HG02763 (cell line): ENCODE results near the gene C15orf61.

Experiments
- ATAC-seq: cut with Tn5 transposase; IDR thresholded peaks from one replicate; pipeline ENCODE4 v1.9.1; 2021; ENCODE audit warnings: mild to moderate bottlenecking, moderate library complexity; ENCODE audit not compliant: unreplicated experiment

The C15orf61 gene

DNA sequence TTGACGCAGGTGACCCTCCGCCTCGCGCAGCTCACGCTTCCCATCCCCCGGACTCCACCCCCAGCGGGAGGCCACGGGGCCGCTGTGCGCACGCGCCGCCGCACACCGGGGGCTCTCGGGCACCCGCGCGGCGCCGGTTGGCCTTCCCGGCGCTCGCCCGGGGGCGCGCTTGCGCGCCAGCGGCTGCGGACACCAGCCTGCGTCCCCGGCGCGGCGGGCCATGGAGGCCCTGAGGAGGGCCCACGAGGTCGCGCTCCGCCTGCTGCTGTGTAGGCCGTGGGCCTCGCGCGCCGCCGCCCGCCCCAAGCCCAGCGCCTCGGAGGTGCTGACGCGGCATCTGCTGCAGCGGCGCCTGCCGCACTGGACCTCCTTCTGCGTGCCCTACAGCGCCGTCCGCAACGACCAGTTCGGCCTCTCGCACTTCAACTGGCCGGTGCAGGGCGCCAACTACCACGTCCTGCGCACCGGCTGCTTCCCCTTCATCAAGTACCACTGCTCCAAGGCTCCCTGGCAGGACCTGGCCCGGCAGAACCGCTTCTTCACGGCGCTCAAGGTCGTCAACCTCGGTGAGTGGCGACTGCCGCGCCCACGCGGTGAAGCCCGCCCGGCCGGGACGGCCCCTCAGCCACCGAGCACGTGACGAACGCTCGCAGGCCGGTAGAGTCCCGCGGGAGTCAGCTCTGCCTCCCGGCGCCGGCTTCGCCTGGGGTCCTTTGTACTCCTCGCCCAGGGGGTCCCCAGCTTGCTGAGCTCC lies at the start of gene C15orf61:
Gene C15orf61 (plus strand): TSS at position 103 of the 754 bp plus-strand sequence. CDS start 118 bp downstream, at position 221.
- ATAC-seq = peak; percentile 73

DNA sequence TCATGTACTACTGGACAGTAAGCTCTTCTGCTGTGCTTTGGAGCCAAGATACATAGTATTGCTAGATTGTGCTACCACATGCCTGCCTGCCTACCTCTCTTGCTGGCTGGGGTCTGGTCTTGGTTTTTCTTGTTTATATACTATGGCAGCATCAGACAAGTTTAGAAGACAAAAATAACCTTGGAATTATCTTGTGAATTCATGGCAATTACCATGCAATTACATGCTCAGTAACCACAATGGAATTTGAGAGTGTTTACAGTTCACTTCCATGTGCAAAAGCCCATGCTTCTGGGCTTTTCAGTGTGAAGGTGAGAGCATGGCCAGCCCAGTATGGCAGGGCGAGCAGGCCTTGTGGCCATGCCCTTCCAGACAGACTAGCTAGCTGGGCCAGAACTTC lies 48.0 kb upstream of the C15orf61 start:
- no peak for ATAC-seq

DNA sequence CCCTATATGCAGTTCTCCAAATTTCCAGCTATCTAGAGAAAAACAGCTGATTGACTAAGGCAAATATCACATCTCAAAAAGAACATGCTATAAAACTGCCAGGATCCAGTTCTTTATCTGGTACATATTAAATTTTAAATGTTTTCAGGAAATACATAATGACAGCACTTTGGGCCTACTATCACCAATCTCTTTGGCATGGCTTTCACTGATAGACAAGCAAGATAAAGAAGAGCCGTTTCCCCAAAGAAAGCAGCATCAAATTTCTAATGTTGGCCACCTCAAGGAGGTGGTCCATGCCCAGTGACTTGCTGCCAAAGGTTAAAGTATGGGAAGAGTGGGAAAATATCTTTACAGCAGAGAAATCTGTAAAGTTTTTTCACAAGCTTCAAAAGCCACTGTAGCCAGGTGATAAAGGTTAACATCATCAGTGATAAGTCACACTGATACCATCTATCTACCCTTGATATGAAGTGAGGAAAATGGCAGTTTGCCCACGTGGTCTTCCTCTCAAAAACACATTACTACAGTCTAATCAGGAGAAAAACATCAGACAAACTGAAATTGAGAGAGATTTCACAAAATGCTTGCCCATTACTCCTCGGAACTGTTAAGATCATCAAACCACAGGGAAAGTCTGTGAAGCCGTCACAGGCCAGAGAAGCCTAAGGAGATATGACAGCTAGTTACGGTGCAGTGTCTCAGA lies 46.4 kb upstream of the C15orf61 start:
- no peak for ATAC-seq

DNA sequence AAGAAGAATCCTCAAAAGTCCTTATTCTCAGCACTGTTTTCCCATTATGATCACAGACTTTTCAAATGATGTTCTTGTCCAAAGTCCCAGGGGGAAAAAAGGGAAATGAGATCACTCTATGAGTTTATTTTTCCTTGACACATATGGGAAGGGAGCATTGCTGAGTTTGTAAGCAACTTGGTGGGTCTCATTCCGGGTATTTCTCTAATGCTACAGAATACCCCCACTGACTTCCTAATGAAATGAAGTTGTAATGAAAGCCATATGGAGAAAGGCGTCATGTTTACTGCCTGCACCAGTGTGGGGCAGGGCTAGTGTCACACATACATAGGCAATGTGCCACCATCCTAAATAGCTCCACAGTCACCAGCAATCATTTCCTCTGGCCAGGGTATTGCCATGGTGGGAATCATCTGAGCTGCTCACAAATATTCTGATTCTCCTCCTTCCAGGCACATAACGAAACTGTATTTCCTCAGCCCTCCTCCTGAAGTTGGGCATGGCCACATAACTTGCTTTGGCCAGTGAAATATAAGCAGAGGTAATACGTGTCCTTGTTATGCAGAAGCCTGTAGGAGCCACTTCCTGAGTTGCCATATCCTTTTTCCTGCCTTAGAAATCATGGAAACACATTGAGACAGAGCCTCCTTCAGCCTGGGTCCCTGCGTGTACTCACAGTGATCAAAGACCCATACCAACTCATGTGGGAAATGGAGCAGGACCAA lies 41.0 kb upstream of the C15orf61 start:
- ATAC-seq = no peak

DNA sequence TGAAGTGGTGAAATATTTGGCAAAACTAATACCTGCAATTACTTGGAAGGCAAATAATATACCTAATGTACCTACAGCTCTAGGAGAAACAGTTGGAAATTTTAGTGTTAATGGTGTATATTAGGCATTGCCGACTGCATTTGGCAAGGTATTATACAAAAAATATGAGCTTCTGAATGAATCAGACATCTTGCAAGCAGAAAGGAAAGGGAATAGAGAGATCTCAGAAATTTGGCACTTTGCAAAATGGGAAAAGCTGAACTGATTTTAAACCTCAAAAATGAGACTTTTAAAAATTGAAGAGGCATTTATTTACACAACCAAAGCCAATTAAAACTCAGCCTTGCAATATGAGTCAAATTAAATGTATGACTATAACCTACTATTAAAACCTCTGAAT lies 40.2 kb upstream of the C15orf61 start:
- no peak for ATAC-seq

DNA sequence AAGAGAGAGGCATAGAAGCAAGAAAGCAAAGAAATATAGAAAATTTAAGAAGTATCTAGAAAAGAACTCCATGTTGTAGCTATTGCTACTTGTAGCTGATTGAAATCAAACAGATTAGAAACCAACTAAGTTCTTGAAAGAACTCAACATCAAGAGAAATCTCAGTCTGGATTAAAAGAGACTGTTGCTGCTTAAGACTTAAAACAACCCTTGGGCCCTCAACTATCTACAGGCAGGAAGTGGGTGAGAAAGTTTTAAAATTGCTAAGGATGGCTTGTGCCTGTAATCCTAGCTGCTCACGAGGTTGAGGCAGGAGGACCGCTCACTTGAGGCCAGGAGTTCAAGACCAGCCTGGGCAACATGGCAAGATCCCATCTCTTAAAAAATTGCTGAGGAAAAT lies 39.3 kb upstream of the C15orf61 start:
- ATAC-seq = no peak

DNA sequence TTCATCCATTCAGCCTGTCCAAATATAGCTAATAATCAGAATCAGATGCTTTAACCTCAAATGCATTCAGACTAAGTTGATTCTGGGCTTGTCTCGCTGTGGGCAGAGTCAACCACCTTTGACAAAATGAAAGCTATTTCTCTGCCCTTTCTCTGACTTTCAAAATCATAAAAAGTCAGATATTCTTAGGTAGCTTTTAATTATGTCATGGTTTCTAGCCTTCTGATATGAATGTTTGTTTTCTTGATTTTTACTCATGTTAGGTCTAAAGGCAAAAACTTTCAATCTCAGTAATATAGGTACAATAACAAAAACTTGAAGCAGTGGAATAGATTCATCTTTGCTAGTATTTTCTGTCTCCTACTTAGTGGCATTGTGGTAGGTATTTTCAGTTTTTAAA lies 25.3 kb upstream of the C15orf61 start:
- ATAC-seq = no peak

DNA sequence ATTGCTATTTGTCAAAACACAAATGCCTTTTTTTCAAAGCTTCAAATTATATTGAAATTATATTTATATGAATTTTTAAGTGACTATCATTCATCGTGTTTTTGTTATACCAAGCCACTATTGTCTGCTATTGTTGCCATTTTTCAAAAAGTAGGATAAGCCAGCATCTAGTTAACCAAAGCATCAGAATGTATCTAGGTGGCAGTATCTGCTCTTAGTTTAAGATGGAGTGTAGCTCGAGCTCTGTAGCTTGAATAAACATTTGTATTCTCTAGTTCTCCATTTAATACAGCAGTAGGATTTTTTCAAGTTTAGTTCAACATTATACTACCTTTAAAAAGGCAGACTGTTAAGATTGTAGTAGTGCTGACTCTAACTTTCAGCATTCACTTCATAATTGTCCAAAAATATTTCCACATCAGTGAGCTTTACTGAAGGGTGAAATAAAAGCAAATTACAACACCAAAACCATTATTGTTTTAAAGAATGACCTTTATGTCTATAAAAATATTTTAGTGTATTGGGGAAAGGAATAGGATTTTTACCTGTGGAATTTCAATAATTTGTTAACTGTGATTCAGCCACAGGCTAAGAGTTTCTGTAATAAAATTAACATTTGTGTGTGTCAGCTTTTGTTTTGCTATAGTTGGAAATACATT lies 19.6 kb upstream of the C15orf61 start:
- ATAC-seq = no peak

DNA sequence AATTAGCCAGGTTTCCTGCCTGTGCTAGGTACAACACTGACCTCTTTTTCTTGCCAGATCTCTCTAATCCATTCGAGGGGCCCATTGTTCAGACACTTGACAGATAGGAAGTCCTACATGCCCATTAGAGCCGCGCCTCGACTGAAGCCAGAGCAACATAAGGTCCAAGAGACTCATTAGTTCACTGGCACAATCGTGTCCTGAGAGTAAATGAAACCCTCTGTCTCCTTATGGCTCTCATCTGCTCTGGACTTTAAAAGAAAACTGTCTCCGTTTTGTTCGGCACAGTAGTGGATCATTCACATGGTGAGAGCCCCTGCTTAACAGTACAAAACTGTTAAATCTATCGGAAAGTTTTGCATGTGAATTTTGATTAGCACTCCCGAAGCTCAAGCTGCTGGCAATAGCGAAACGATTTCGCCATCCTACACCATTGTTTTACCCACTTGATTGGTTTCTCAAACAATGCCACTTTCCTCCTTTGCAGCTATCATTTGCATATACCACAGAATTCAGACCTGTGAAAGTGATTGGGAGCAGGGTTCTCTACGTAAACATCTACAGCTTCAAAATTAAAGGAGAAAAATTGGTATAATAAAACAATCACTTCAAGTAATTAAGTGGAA lies 19.0 kb upstream of the C15orf61 start:
- no peak for ATAC-seq

DNA sequence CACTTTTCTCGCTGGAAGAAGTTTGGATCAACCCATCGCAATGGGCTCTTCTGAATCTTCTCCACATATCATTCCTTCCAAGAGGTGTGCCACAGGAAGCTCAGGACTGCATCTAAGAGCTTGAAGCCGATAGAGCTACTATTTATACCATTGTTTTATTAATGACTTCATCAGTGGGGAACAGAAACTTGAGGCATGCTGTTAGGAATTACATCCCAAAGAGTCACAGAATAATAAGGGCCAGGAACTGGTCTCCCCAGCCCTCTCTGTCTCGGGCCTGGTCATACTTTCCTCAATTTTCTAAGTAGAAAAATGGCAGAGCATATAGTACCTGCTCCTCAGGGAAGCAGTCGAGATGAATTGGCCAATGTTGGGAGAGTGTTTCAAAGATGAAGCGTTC lies 16.9 kb upstream of the C15orf61 start:
- no peak for ATAC-seq

DNA sequence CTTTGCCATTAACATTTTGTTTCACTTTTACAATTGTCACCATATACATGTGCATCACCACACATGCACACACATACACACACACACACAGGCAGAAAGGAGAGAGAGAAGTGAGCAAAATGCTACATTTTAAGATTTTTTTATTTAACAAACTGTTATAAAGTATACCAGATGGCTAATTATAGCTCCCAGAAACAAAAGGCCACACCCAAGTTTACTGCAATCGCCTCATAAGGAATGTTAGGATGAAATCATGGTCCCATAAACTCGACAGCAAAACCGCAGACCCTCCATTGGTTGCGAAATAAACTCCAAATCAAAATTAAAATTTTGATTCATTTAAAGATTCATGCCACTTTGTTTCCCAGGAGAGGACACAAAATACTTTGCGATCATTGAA lies 16.1 kb upstream of the C15orf61 start:
- ATAC-seq = no peak

DNA sequence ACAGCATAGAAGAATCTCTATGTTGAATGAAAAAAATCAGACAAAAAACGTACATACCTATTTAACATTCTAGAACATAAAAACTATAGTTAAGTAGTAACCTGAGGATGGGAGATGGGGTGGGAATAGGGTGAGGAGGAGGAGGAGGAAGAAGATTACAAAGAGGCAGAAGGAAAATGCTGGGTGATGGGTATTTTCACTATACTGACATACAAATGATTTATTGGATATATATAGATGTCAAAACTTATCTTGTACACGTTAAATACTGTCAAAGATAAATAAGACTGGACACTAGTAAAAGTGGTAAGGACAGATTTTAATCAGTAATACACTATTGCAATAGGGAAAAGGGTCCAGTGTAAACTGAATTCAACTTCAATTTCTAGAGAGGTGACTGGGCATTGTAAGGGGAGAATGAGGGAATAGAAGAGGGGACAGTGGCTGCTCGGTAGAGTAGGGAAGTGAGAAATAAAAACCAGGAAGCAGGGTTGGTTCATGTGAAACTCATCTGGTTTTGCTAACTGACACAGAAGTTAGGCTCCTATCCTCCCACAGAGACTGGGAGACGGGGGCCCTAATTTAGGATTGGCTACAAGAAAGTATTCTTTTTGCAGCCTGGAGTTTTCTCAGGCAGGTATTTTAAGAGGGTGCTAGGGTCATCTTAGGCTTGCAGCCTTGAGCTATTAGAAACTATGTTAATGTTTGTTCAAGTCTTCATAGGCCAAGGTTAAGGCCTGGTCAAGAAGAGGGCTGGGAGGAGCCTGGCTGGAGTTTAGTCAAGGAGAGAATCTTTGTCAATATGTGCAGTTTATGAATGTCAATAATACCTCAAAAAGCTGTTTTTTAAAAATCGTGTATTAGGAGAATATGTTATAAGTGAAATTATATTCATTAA lies 15.0 kb upstream of the C15orf61 start:
- no peak for ATAC-seq

DNA sequence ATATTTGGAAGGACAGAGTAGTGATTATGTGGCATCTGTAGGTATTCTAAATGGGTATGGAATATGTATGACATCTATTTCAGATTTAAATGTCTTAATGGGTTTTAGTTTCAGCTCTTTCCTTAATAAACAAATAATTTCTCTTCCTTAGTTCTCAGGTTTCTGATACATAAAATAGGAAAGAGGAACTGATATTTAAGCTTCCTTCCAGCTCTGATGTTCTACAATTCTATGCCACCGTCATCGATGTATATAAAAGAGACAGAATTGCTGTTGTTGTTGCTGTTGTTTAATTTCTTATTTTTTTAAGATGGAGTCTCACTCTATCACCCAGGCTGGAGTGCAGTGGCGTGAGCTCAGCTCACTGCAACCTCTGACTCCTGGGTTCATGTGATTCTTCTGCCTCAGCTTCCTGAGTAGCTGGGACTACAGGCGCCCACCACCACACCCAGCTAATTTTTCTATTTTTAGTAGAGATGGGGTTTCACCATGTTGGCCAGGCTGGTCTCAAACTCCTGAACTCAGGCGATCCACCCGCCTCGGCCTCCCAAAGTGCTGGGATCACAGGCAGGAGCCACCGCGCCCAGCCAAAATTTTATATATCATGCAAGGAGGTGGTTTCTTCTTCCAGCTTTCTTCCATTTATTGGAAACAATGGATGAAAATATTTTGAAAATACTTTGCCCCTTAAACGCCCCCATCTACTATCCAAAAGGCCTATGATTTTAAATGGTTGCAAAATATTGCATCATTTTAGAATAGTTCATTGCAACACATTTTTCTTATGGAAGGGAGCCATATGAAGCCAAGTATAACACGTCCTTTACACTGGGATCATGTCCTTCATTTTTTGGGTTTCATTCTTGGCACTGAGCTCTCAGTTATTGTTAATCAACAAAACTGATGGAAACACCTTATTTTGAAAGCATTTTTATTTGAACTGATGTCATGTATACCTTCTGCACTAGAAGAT lies 13.9 kb upstream of the C15orf61 start:
- ATAC-seq = no peak

DNA sequence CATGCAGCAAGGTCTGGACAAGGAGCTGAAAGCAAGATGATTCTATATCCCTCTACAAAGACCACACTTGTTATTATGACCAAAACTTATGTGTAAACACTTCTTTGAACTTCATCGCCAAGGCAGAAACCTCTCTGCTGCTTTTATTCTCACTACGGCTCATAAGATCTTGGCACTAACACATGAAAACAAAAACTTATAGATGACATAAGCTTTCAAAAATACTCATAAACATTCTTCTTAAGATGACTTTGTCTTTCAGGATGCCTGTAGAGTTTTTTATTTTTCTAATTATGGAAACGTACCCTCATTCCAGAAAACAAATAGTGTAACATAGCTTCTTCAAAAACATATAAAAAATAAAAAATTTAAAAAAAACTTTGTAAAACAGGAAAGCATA lies 12.5 kb upstream of the C15orf61 start:
- no peak for ATAC-seq

DNA sequence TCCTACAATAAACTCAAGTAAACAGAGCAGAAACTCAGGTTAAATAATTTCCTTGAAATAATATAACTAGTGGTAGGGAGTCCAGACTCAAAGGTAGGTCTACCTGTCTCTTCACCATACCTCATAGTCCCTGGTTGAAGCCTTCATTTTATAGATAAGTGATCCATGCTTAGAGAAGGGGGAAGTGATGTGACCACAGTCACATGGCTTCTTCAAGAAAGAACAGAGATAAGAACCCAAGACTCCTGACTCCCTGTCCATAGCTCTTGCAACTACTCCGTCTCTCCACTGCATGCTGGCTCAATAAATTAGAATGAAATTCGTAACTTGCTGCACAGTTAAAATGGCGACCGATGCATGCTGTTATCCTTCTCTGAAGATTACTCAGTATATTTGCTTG lies 11.0 kb upstream of the C15orf61 start:
- ATAC-seq = no peak

DNA sequence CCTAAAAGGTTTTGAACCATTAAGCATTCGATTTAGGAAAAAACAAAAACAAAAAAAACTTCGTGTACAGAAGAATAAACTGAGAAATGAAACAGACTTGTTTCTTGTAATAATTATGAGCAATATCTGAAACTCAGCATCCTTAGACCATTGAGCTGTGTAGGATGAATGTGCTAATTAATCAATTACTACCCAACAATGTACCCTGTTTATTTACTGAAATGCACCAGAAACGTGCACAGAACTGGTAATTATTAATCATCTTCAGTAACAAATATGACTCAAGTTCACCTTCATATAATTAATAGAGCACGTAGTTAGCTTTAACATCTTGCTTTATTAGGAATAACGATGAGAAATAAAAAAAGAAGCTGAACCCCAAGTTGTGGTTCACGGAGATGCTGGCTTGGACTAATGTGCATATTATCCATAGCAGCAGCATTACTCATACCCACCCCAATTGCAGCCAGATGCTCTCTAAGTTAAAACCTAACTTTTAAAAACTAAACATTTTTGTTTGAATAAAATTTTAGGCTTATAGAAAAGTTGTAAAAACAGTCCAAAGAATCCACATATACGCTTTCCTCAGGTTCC lies 10.2 kb upstream of the C15orf61 start:
- ATAC-seq = no peak

DNA sequence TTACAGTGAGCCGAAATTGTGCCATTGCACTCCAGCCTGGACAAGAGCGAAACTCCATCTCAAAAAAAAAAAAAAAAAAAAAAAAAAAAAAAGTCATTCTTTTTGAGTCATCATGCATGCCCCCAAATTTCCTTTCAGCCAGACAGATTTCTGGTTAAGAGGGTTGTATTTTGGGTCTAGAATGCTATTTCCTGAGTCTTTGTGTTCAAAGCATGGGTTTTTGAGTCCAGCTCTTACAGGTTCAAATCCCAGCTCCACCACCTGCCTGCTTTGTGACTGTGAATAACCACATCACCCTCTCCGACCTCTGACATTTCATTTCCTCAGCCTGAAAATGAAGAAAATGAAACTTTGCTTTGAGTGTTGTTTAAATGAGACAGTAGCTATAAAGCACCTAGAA lies 9.3 kb upstream of the C15orf61 start:
- no peak for ATAC-seq

DNA sequence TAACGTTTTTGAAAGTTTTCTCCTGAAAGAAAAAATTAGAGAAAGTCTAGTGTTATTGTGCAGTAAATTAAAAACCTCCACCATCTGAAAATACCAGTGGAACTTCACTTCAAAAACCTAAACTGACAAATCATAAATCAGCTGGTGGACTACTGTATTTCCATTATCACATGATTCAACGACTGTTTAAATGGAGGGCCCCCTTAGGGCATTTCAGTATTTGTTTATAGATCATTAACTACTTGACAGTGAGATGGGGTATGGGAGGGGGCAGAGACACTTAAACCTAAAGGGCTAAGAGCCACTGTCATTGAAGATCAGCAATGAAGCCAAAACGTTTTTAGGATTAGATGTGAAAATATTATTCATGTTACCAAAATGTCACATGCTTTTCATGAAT lies 8.8 kb upstream of the C15orf61 start:
- ATAC-seq = no peak
